ENCODE data around the gene THYN1.

DNA sequence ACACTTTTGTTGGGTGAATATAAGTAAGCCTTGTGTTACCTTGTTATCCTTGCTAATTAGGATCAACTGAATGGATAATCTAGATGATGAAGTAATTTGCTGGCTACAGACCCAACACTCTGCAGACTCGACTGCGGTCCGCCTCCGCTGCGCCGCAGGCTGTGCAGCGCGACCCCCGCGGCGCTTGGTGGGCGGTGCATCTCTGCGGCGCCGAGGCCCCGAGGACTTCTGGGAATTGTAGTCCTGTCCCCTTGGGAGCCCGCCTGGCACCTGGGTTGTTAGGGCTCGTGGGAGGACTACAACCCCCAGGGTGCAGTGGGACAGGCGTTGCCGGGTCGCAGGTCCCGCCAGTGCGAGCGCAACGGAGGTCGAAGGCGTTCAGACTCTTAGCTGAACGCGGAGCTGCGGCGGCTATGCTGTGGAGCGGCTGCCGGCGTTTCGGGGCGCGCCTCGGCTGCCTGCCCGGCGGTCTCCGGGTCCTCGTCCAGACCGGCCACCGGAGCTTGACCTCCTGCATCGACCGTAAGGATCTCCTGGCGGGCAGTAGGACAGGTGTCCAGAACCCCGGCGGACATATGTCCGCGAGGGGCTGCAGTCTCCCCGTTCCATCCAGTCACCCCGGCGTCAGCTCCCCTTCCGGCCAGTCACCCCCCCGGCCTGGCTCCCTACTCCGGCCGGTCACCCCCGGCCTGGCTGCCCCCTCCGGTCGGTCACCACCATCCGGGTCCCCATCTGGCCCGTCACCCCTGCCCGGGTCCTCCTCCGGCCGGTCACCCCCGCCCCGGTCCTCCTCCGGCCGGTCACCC lies at the start of gene THYN1, which contains the start of gene ACAD8:
- TF ChIP-seq, protein P1, sequence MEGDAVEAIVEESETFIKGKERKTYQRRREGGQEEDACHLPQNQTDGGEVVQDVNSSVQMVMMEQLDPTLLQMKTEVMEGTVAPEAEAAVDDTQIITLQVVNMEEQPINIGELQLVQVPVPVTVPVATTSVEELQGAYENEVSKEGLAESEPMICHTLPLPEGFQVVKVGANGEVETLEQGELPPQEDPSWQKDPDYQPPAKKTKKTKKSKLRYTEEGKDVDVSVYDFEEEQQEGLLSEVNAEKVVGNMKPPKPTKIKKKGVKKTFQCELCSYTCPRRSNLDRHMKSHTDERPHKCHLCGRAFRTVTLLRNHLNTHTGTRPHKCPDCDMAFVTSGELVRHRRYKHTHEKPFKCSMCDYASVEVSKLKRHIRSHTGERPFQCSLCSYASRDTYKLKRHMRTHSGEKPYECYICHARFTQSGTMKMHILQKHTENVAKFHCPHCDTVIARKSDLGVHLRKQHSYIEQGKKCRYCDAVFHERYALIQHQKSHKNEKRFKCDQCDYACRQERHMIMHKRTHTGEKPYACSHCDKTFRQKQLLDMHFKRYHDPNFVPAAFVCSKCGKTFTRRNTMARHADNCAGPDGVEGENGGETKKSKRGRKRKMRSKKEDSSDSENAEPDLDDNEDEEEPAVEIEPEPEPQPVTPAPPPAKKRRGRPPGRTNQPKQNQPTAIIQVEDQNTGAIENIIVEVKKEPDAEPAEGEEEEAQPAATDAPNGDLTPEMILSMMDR (IDR thresholded peaks at IDR 0.05), result peak; percentile 23 to 57 (median 38)
- TF ChIP-seq POLR2A (IDR thresholded peaks at IDR 0.05), result no peak

Measured in testis (tissue), 2 donors.